Measurements from ENCODE around the gene ELMOD1.

GRCh38 chr11:107545101-107545514, 45.8 kb upstream of the ELMOD1 start:
- TF ChIP-seq EZH2 (IDR thresholded peaks at IDR 0.05; ENCODE audit: borderline replicate concordance, low read depth, low read length, severe bottlenecking) (no peak), CTCF (IDR thresholded peaks at IDR 0.05; ENCODE audit: extremely low read depth in 1 of 2, insufficient read depth in 1 of 2, low read depth in 1 of 2, low read length in 2 of 2) (no peak)

Measured in endothelial cell of umbilical vein (primary cell).